Measurements from ENCODE around the gene UGT3A2. TPM values are rescaled to one million over a fixed set of nuclear protein-coding genes. Genes with fewer than 3 reads are reported as not detected.

The UGT3A2 gene
- total and polyA plus RNA-seq, 2 of the 8 experiments (the other 6 are each of a cell fraction or from before 2014, with no cell fraction given): 19.4 to 28.8 TPM

- Histone ChIP-seq H4K8ac (ENCODE audit: extremely low read depth, insufficient read depth, low read length) (no peak overlapping the region), H3K36me3 (ENCODE audit: control insufficient read depth in 2 of 4, insufficient read depth in 4 of 4, low read length in 3 of 4) (no peaks in the 10 kb centered on the region), H3K4ac (replicated peaks; ENCODE audit: insufficient read length, low read depth, low read length) (no peak overlapping the region), H3K4me3 (ENCODE audit: extremely low read depth in 1 of 4, insufficient read depth in 2 of 4, low read depth in 3 of 4, low read length in 4 of 4) (no peak overlapping the region), H3K27ac (ENCODE audit: low read depth, low read length) (no peak overlapping the region), H3K23ac (ENCODE audit: insufficient read length) (no peak overlapping the region), H2AK5ac (ENCODE audit: low read depth, low read length) (no peak overlapping the region), H3K79me2 (ENCODE audit: control insufficient read depth in 1 of 2, insufficient read depth in 2 of 2, low read length in 2 of 2) (no peaks in the 10 kb centered on the region), H3K4me1 (replicated peaks in 1 of 4; ENCODE audit: control insufficient read depth in 3 of 4, insufficient read depth in 4 of 4, low read length in 3 of 4) (no peaks in the 10 kb centered on the region), H3K27me3 (replicated peaks in 1 of 4; ENCODE audit: control insufficient read depth in 3 of 4, extremely low read depth in 1 of 4, insufficient read depth in 3 of 4, low read length in 3 of 4) (no peaks in the 10 kb centered on the region), H3K9ac (replicated peaks in 1 of 4; ENCODE audit: extremely low read depth in 1 of 4, low read depth in 3 of 4, low read length in 3 of 4) (no peak overlapping the region), H3K14ac (ENCODE audit: insufficient read length) (no peak overlapping the region), H2BK5ac (ENCODE audit: low read depth, low read length) (no peak overlapping the region), H2BK15ac (ENCODE audit: low read length) (no peak overlapping the region), H2BK120ac (replicated peaks; ENCODE audit: low read depth, low read length) (no peak overlapping the region), H3K9me3 (ENCODE audit: insufficient read depth in 2 of 2, low read depth in 1 of 2, low read length in 1 of 2) (no peaks in the 10 kb centered on the region), H2BK20ac (ENCODE audit: low read length) (no peak overlapping the region), H3K23me2 (ENCODE audit: low read depth, low read length) (no peaks in the 10 kb centered on the region; the same call in 1 of the 2 replicates), H2AFZ (ENCODE audit: low read length) (no peak overlapping the region), H3K56ac (replicated peaks; ENCODE audit: insufficient read length, low read depth, low read length) (no peak overlapping the region), H3K4me2 (ENCODE audit: insufficient read depth in 1 of 2, low read depth in 2 of 2, low read length in 2 of 2) (no peak overlapping the region), H3K18ac (ENCODE audit: extremely low read depth, low read length) (no peak overlapping the region), H4K91ac (replicated peaks; ENCODE audit: insufficient read length, low read length) (no peak overlapping the region), H3K79me1 (ENCODE audit: low read depth, low read length) (no peaks in the 10 kb centered on the region), H4K20me1 (replicated peaks in 1 of 2; ENCODE audit: control insufficient read depth in 1 of 2, insufficient read depth in 2 of 2, low read length in 2 of 2) (no peaks in the 10 kb centered on the region), H4K5ac (ENCODE audit: insufficient read length, low read depth, low read length) (no peak overlapping the region), H2BK12ac (ENCODE audit: low read depth, low read length) (no peak overlapping the region)
- DNase-seq (ENCODE audit: low read depth in 1 of 2, low spot score in 2 of 2) (no peak), FAIRE-seq (no peak)
- POLR2A ChIA-PET (ENCODE audit: partially characterized antibody): no interaction called here
- 88% methylated on average over 3 of the region's 3 CpGs; no CpG with 5 or more reads in 1 of the 2 experiments for WGBS, 2 experiments (ENCODE audit: extremely low coverage in 1 of 2, insufficient coverage in 1 of 2, insufficient read length in 1 of 2, insufficient replicate concordance in 2 of 2, low coverage in 1 of 2, low lambda C conversion rate in 2 of 2, missing lambda C conversion rate in 1 of 2)
- CTCF ChIA-PET (ENCODE audit: partially characterized antibody): interaction anchor here (0.6 to 1.6 kb wide), 4 partner anchors 9 to 91 kb away, joined by 3 to 5 read pairs (median 4); no protein-coding TSS in a partner anchor
- no peak for TF ChIP-seq CTBP2 (IDR thresholded peaks at IDR 0.05; ENCODE audit: borderline replicate concordance, insufficient read depth, insufficient read length, low read length)
Observed at GRCh38 chr5:36054647-36055046, 12.0 kb downstream of the UGT3A2 start.

Measured in H1 (cell line).